GM19372 (cell line): ENCODE data around the gene SRSF8.
A peak's percentile ranks its signal among the peaks of the same experiment; 100 is the strongest.

Source experiments
- ATAC-seq: cut with Tn5 transposase; IDR thresholded peaks from one replicate; pipeline ENCODE4 v1.9.1; 2021; ENCODE audit warnings: mild to moderate bottlenecking, low read depth, moderate library complexity; ENCODE audit not compliant: unreplicated experiment

SRSF8 gene

DNA sequence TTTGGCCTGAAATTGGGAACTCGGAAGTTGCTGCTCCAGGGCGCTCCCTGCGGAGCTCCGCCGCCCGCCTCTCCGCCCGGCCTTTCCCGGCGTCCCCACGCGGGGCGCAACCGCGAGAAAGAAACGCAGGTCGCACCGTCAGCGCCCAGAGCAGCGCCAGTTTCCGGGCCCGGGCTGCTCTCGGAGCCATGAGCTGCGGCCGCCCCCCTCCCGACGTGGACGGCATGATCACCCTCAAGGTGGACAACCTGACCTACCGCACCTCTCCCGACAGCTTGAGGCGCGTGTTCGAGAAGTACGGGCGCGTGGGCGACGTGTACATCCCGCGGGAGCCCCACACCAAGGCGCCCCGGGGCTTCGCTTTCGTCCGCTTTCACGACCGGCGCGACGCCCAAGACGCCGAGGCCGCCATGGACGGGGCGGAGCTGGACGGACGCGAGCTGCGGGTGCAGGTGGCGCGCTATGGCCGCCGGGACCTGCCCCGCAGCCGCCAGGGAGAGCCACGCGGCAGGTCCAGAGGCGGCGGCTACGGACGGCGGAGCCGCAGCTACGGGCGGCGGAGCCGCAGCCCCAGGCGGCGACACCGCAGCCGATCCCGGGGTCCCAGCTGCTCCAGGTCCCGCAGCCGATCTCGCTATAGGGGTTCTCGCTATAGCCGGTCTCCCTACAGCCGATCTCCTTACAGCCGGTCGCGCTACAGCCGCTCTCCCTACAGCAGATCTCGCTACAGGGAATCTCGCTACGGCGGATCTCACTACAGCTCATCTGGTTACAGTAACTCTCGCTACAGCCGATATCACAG, 521 bp downstream of the SRSF8 start:
- peak; percentile 49 for ATAC-seq

DNA sequence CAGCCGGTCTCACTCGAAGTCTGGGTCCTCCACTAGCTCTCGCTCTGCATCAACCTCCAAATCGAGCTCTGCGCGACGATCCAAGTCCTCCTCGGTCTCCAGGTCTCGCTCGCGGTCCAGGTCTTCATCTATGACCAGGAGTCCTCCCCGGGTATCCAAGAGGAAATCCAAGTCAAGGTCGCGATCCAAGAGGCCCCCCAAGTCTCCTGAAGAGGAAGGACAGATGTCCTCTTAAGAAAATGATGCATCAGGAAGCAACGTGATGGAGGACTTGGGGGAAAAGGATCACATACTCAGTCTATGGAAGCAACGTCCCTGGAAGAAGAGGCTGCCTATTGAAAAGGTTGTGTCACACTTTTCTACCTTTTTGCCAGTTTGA, 1.1 kb downstream of the SRSF8 start:
- no peak for ATAC-seq

DNA sequence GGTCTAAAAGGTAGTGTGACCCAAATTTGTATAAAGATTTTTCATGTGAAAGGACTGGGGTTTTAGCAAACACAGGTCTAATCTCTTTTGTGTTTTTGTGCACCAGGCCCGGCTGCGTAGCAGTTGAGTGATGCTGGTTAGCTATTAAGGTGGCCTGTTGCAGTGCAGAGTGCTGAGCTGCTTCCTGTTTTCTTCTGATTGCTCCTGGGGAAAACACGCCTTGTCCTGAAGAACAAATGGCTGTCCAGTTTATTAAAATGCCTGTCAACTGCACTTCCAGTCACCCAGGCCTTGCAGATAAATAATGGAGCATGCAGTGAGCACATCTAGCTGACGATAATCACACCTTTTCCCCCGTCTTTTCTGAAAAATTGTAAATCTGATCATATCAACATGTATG, 1.8 kb downstream of the SRSF8 start:
- peak; percentile 61 for ATAC-seq

DNA sequence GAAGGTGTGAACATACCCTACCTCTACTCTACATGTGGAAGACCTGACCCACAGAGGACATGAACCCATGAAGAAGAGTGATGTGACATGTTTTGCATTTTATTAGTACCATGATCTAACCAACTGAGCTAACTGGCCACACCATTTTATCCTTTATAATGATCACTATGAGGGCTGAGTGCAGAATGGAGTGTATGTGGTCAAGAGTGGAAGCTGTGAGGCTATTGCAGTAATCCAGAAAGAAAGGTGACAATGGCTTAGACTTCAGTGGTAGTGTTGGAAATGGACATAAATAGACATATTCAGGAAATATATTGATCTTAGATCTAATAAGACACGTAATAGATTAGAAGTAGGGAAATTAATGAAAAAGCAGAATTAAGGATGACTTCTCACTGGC, 3.8 kb downstream of the SRSF8 start:
- ATAC-seq, result no peak

DNA sequence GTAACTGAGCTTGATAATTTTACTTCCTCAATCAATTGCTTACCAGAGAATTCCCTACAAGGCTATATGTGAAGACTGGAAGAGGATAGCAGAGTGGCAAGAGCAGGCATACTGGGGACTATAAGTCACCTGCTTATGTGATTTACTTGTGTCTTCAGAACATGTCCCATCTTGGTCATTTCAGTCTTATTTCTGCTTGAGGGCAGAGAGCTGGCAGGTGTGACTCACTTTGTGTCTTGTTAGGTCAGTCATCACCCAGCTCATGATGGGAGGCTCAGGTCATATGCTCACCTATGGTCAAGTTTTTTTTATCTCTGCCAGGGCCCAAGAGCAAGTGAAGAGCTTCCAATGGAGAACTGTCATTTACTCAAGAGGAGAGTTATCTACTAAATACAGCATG, 6.2 kb downstream of the SRSF8 start:
- ATAC-seq, result no peak

DNA sequence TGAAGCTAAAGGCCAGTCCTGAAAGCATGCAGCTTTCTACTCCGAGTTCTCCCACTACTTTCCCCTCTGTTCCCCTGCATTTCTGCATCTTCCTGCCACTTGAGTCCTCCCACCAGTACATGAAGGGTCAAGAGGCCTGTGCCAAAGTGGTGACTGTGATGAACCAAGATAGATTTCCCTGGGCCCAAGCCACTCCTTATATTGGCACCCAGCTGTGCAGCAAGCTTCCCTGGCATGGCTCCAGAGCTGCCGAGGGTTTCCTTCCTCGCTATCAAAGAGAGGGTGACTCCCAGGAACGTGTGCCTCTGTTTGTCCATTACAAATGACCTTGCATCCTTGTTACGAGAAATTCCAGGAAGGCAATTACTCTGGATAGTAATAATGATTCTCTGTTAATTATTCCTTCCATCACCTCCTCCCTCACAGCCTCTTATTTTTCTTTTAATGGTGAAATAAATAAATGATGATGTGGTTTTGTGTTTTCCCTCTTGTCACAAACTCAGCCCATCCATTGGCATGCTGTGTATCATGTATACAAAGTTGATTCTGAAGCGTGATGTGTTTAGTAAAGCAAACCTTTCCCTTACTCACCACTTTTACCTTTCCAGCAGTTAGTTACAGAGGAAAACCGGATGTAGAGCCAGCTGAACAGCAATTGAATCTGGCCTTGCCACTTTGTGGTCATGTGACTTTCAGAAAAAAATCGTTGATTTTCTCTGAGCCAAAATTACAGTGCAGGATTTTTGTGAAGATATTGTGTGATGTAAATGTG, 8.3 kb downstream of the SRSF8 start:
- ATAC-seq, result no peak

DNA sequence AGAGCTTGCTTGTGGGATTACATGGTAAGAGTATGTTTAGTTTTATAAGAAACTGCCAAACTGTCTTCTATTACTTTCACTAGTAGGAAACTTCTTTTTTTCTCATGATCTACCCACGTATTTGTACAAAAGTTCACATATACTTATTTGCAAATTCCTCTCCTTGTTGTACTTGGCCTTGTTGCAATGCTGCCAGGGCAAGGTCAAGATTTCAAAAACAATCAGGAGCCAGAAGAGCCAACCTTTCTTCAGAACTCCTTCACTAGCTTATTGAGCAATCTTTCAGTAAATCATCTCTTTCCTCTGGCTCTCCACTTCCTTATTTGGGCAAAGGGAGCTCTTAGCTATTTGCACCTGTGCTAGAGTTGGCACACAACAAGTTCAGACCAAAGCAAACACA, 9.7 kb downstream of the SRSF8 start:
- ATAC-seq, result no peak

DNA sequence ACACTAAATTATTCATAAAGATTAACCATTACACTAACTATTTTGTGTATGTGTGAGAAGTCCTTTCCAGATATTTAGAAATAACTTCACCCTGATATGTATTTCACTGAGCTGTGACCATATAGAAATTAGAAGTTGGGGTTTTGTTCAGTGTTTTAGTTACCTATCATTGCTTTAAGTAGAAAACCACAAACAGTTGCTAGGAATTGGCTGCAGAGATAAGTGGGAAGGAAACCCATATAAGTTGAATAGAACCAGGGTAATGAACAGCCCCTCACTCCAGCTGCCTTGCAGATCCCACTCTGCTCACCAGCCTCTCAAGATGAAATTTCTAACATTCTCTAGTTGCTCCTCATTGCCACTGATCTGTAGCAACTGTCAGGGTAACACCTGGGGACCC, 10.3 kb downstream of the SRSF8 start:
- ATAC-seq, result no peak

DNA sequence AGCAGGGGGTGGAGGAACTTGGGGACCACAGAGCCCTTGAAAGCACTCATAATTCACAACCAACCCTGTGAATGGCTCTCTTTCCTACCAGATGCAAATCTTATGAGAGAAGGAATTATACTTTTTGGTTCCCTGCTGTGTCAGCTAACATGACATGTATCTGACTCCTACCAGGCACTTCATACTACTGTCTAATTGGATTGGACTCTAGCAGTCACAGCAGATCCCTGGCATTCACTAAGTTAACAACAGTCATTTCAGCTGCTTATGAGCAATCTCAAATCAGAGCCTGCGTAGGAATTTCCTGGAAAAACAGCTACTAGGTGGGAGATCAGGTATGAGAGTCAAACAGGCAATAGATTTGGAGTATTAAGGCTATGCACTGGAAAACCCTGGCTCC, 11.8 kb downstream of the SRSF8 start:
- no peak for ATAC-seq

DNA sequence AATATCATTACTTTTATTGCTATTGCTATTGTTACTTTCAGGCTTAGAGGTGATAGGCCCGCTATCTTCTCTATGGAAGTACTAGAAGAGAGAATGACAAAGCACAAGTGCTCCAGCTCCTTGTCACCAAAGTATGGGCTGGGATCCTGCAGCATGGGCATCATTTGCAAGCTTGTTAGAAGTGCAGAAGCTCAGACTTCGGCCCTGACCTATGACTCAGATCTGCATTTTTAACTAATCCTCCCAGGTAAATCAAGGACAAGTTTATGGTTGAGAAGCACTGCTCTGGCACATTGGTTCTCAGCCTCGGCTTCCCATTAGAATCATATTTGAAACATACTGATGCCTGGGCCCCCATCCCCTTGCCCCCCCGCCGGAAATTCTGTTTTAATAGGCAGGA, 14.3 kb downstream of the SRSF8 start:
- ATAC-seq, result no peak

DNA sequence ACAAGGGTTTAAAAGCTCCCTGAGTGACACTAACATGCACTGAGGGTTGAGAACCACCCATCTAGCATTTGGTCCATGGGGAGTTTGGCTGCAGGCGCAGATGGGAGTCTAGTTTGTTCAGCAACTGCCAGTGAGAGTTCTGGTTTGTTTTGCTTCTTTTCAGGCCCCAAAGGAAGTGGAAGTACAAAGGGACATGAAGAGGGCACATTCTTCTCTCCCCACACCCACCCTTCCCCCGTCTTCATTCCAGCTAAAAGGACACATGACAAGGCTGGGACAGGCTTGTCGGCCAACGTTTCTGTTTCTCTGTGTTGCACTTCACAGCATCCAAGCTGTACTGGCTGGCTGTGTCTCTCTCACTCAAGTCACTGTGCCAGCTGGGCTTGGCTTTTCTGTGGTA, 14.7 kb downstream of the SRSF8 start:
- no peak for ATAC-seq

DNA sequence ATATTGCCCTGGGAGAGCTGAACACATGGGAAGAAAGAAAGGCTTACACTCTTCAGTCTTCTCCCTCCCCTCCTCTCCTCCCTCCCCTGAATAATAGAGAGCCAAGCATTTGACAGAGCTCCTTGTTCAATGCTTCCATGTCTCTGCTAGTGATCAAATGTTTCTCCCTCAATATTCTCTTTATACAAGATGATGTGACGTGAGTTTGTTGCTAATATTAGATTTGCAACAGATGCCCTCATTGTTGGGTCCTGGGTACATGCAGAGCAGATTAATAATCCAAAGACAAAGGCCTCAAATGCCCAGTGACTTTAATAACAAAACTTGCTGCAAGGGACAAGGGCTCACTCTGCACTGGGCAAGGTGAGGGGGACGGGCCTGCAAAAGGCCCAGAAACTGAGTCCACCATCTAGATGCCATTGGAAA, 15.9 kb downstream of the SRSF8 start:
- ATAC-seq, result no peak

DNA sequence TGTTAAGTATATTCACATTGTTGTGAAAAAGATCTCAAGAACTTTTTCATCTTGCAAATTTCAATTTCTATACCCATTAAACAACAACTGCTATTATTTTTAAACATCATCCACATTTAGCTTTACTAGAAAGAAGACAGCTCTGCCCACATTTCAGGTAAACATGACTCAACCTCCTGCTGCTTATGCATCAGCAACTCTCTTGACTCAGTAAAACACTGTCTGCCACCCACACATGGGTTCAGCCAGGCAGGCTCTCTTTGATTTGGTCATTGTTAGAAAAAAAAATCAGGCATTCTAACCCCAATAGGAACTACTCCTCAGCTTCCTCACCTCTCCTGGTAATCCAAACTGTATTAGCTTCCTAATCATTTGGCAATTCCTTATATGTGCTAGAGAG, 17.8 kb downstream of the SRSF8 start:
- ATAC-seq, result no peak

DNA sequence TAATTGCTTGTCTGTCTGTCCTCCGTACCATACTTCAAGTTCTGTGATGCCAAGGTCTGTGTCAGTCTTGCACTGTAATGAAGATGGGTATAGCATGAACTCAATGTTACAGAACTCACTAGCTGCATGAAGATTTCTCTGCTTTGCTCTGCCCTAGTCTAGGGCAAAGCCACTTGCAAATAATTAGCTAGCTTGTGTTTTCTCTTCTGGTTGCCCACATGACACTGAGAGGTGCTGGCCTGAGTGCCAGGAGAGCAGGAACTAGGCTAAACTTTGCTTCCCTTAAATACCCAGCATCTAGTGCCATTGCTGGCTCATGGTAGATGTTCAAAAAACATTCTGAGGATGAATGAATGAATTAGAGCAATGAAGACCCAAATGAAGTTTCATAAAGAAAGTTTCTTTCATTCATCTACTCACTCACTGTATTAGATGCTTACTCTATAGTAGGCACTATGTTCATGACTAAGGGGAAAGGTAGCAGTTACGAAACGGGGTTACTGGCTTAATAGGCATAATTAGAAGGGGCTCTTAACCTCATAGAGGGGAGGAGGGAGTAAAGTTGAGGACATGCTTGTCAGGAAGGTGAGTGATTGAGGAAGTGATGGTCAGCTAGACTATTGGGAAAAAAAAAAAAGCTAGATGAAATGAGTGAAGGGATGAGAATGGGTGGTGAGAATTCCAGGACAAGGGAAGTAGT, 18.5 kb downstream of the SRSF8 start:
- no peak for ATAC-seq

DNA sequence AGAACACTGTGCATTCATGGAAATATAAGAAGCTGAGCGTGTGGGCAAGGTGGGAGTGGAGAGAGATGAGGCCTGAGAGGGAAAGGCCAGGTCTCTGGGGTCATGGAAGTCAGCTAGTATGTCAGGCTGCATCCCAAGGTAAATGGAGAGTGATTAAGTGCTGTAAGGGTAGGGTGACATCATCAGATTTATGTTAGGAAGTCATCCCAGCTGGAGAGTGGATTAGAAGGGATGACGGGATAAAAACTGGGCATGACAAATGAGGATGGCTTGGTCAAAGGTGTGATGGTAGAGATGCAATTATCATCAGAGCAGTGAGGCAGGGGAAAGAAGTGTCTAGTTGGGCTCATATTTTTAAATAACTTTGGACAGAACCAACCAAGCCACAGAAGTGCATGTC, 19.4 kb downstream of the SRSF8 start:
- ATAC-seq, result no peak

DNA sequence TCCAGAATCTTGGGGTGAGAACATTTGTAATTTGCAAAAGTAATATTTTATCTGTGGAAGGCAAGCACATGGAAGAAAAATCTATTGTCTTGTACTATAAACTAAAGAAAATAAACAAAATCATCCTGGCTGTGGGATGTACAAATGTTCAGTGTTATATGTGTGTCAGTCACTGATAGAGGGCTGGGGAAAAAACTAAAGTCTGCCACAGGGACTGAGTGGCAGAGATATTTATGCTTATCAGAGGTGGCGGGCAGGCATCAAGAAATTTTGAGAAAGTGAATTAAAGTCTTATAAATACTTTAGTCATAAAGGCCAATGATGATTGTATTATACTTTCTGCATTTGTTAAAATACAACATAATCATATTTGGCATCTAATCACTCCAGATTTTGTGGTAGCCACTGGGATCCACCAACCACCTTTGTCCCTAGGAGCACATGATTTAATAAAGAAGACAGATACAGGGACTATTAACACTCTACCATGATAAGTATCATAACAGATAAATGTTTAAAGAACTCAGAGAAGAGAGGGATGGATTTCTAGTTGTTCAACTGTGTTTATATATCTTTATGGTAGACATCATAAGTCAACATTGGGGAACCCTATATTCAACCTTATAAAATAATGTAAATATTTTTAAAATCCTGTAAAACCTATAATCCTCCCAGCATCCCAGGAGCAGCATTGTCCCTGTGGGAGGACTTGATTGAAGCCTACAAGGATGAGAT, 20.3 kb downstream of the SRSF8 start:
- no peak for ATAC-seq

DNA sequence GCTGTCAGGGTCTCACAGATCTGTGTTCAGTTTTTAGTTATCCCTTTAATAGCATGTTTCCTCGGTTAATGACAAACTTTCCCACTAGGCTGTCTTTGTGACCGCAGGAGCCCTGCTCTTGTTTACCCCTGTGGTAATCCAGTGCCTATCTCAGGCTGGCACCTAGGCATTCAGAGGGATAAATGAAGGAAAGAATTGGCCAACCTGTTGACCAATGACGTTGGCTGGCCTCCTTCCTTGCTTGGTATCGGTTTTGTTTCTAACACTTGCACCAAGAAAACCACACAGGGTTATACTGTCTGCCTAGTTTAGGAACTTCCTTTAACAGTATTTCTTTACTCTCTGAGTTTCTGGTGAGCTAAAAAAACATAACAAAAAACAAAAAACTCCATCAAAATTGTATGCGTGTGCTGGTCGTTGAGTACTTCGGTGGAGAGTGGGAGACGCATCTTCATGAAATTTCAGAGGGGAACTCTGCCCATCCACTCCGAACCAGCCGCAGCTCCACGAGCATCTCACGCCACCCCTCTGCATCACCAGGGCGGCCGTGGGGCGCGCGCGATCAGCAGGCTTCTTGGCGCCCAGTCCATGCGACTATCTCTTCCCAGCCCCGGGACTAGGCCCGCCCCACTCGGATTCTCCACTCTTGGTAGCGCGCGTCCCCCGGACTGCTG, 22.4 kb downstream of the SRSF8 start:
- ATAC-seq, result peak; percentile 53

DNA sequence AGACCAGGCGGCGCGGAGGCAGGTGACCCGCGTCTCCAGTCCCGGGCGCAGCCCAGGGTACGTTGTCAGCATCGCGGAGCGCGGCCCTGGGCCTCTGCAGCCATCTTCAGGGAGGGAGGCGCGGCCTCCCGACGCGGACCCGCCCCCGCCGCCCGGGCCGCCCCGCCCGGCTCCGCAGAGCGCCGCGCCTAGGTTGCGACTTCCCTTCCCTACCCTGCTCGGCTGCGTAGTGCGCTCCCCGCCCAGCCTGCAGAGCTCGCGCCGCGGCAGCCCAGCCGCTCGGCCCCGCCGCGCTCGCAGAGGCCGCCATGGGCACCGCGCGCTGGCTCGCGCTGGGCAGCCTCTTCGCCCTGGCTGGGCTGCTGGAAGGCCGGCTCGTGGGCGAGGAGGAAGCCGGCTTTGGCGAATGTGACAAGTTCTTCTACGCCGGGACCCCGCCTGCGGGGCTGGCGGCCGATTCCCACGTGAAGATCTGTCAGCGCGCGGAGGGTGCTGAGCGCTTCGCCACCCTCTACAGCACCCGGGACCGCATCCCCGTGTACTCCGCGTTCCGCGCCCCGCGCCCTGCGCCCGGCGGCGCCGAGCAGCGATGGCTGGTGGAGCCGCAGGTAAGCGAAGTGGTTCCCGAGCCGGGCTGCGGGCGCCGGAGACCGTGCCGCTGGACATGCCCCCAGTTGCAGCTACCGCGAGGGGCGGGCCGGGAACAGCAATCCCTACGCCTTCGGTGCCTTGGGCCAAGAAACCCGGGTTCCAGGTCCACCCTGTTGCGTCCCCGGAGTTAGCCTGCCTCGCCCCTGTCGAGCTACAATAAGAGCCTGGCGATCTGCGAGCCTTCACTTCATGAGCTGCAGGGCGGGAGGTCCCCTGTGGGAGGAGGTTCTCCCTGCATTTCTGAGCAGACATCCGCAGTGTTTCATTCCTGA, 23.2 kb downstream of the SRSF8 start, which contains the start of gene ENDOD1:
Gene ENDOD1 (plus strand): TSS at position 227 of the 923 bp plus-strand sequence. CDS start 82 bp downstream, at position 309.
- peak; percentile 79 for ATAC-seq

DNA sequence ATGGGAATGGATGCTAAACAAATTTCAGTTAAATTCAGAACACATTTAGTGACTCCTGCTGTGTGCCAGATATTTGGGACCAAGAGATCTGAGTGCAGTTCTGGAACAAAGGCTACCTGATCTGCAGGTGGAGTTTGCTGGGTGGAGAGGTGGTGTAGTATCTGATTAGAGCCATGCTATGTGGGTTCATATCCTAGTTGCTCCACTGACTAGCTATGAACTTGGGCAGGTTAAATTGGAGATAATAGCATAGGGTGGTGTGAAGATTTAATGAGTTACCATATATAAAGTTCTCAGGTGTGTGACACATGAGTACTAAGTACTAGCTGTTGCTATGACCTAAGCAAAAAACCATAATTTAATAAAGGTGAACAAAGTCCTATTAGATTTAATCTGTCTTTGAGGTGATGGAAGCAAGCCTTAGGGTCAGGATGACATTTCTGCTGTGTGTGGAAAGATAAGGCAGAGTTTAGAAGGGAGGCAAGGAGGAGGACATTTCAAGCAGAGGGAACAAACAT, 25.0 kb downstream of the SRSF8 start:
- ATAC-seq, result no peak
